Neuronal stem cell (in vitro differentiated cells): Measurements from ENCODE around the gene TMCO6.

Experiments
- DNase-seq: peaks from one replicate; pipeline ENCODE4 v3.0.0-alpha.2; 2013; ENCODE audit warnings: low spot score
- H2AFZ ChIP-seq: one replicate; pipeline ENCODE4 v1.6.1; 2013; ENCODE audit warnings: mild to moderate bottlenecking, low read length, inconsistent platforms
- H2AK5ac ChIP-seq: 2 replicates; pipeline ENCODE4 v1.6.1; 2013; ENCODE audit warnings: low read depth, mild to moderate bottlenecking, inconsistent platforms, low read length, moderate library complexity, mixed read lengths
- H2BK120ac ChIP-seq: 2 replicates; pipeline ENCODE4 v1.6.1; 2013; ENCODE audit warnings: low read depth, mild to moderate bottlenecking, inconsistent platforms, low read length, moderate library complexity, mixed read lengths
- H2BK12ac ChIP-seq: one replicate; pipeline ENCODE4 v1.6.1; 2013; ENCODE audit warnings: low read length, inconsistent platforms
- H2BK15ac ChIP-seq: 2 replicates; pipeline ENCODE4 v1.6.1; 2013; ENCODE audit warnings: mild to moderate bottlenecking, low read length, inconsistent platforms, mixed read lengths
- H2BK5ac ChIP-seq: one replicate; pipeline ENCODE4 v1.6.1; 2013; ENCODE audit warnings: inconsistent platforms, mild to moderate bottlenecking, low read length, moderate library complexity
- H3K14ac ChIP-seq: one replicate; pipeline ENCODE4 v1.6.1; 2013; ENCODE audit warnings: low read length, inconsistent platforms
- H3K18ac ChIP-seq: 2 replicates; pipeline ENCODE4 v1.6.1; 2013; ENCODE audit warnings: low read length, inconsistent platforms
- H3K23ac ChIP-seq: 2 replicates; pipeline ENCODE4 v1.6.1; 2013; ENCODE audit warnings: low read depth, mild to moderate bottlenecking, mixed read lengths, low read length, inconsistent platforms; ENCODE audit not compliant: poor library complexity
- H3K27ac ChIP-seq: replicated peaks from 3 replicates; pipeline ENCODE4 v1.5.1; 2013; ENCODE audit warnings: low read length, inconsistent platforms
- H3K27me3 ChIP-seq, 3 experiments: 2 replicates each; pipeline ENCODE4 v1.6.1; 2013; ENCODE audit warnings: low read length in 3 of 3, mild to moderate bottlenecking in 2 of 3, inconsistent platforms in 1 of 3, low read depth in 1 of 3, mixed read lengths in 1 of 3, moderate library complexity in 1 of 3; ENCODE audit not compliant: control insufficient read depth in 3 of 3, insufficient read depth in 3 of 3
- H3K36me3 ChIP-seq, 2 donors: replicated peaks in 1 of 2; 2 replicates each; pipeline ENCODE4 v1.6.1; 2013; ENCODE audit warnings: low read length in 2 of 2; ENCODE audit not compliant: control insufficient read depth in 2 of 2, insufficient read depth in 2 of 2
- H3K4ac ChIP-seq: 2 replicates; pipeline ENCODE4 v1.6.1; 2013; ENCODE audit warnings: inconsistent platforms, mild to moderate bottlenecking, low read length, moderate library complexity
- H3K4me1 ChIP-seq, 2 donors: 1 replicate in 1 of 2; 2 replicates in 1 of 2; pipeline ENCODE4 v1.6.1; 2013; ENCODE audit warnings: low read length in 2 of 2, low read depth in 1 of 2; ENCODE audit not compliant: control insufficient read depth in 2 of 2, insufficient read depth in 1 of 2
- H3K4me2 ChIP-seq: one replicate; pipeline ENCODE4 v1.6.1; 2013; ENCODE audit warnings: mild to moderate bottlenecking, low read length, inconsistent platforms; ENCODE audit not compliant: insufficient read depth, poor library complexity, severe bottlenecking
- H3K4me3 ChIP-seq, 2 donors: 2 replicates each; pipeline ENCODE4 v1.5.1; 2013; ENCODE audit warnings: low read length in 2 of 2, mild to moderate bottlenecking in 2 of 2, inconsistent platforms in 1 of 2, moderate library complexity in 1 of 2
- H3K79me1 ChIP-seq: one replicate; pipeline ENCODE4 v1.6.1; 2013; ENCODE audit warnings: low read depth, mild to moderate bottlenecking, inconsistent platforms, low read length, moderate library complexity
- H3K9ac ChIP-seq: one replicate; pipeline ENCODE4 v1.6.1; 2013; ENCODE audit warnings: mild to moderate bottlenecking, low read depth, low read length, inconsistent platforms; ENCODE audit not compliant: poor library complexity
- H3K9me3 ChIP-seq, 2 donors: replicated peaks in 1 of 2; 2 replicates each; pipeline versions ENCODE3 to v1.6.1; 2013; ENCODE audit warnings: low read length in 2 of 2, mild to moderate bottlenecking in 2 of 2, inconsistent platforms in 1 of 2, low read depth in 1 of 2, mixed read lengths in 1 of 2, moderate library complexity in 1 of 2; ENCODE audit not compliant: control insufficient read depth in 2 of 2, insufficient read depth in 1 of 2
- H4K8ac ChIP-seq: one replicate; pipeline ENCODE4 v1.6.1; 2013; ENCODE audit warnings: low read depth, mild to moderate bottlenecking, inconsistent platforms, low read length, moderate library complexity
- H4K91ac ChIP-seq: one replicate; pipeline ENCODE4 v1.6.1; 2013; ENCODE audit warnings: low read length, low read depth, mild to moderate bottlenecking, inconsistent platforms; ENCODE audit not compliant: poor library complexity
- WGBS, 2 donors: extraction: QIAGEN DNeasy Blood & Tissue Kit; methylation state at CpG; one replicate each; pipeline ENCODE4 v1.1.7; 2013; ENCODE audit warnings: missing lambda C conversion rate in 2 of 2, mixed read lengths in 1 of 2; ENCODE audit not compliant: insufficient read length in 2 of 2, insufficient replicate concordance in 1 of 2; ENCODE audit errors: extremely low coverage in 2 of 2; 5-methylcytosine and 5-hydroxymethylcytosine counted together

TMCO6 gene

DNA sequence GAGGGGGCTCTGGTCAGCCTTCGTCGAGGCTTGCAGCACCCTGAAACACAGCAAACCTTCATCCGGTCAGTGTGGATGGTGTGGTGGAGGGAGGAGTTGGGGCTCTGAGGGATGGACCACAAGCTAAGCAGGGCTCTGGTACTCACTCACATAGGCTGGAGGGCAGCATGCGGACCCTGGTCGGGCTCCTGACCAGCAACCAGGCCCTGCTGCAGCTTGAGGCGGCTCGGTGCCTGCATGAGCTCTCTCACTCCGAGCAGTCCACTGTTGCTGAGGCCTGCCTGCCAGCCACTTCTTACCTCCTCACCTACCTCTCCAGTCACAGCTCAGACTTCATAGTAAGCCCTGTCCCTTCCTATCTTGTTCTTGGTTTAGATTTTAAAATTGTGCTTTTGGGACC lies 2.5 kb downstream of the TMCO6 start:
- Histone ChIP-seq H3K23ac (no peak overlapping the region), H3K18ac (no peak overlapping the region), H3K27me3 (no peaks in the 10 kb centered on the region), H4K8ac (no peak overlapping the region), H3K4ac (no peak overlapping the region), H2AK5ac (no peak overlapping the region), H3K14ac (no peak overlapping the region), H3K4me2 (no peak overlapping the region), H3K4me3 (no peak overlapping the region), H3K36me3 (peaks cover 38 to 55% of the 10 kb centered on the region in 2 donors), H2BK15ac (no peak overlapping the region), H3K27ac (no peak overlapping the region), H2AFZ (no peak overlapping the region), H4K91ac (no peak overlapping the region), H3K79me1 (peaks cover 8% of the 10 kb centered on the region), H3K9ac (peak overlapping the region; percentile 25), H3K4me1 (peaks cover 3 to 5% of the 10 kb centered on the region in 2 donors), H2BK12ac (no peak overlapping the region), H2BK120ac (no peak overlapping the region), H3K9me3 (peaks cover 0 to 1% of the 10 kb centered on the region in 2 donors), H2BK5ac (no peak overlapping the region)
- DNase-seq: no peak
- WGBS, 2 donors: no CpG with 5 or more reads among the region's 8 CpGs

DNA sequence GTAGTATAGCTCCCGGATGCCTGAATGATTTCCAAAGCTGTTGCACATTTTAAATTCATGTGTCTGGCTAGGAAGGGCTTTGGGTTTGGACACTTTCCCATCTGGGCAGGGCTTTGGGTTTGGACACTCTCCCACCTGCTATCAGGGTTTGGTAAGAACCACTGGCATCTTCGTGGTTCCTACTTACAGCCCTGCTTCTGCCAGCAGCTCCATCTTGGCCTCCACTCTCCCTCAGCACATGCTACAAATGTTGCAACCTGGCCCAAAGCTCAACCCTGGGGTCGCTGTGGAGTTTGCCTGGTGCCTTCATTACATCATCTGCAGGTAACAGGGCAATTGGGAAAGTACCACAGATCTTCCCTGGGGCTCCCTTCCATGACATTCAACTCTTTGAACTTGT lies 3.5 kb downstream of the TMCO6 start:
- Histone ChIP-seq H2AK5ac (no peak overlapping the region), H3K4me1 (peaks cover 5 to 6% of the 10 kb centered on the region in 2 donors), H2BK15ac (no peak overlapping the region), H3K14ac (no peak overlapping the region), H3K23ac (no peak overlapping the region), H2AFZ (no peak overlapping the region), H2BK12ac (no peak overlapping the region), H3K18ac (no peak overlapping the region), H3K9ac (no peak overlapping the region), H3K36me3 (peaks cover 38 to 55% of the 10 kb centered on the region in 2 donors), H2BK120ac (no peak overlapping the region), H3K4me3 (no peak overlapping the region), H3K9me3 (no peaks in the 10 kb centered on the region), H4K8ac (no peak overlapping the region), H3K4me2 (no peak overlapping the region), H3K79me1 (peaks cover 11% of the 10 kb centered on the region), H3K27ac (no peak overlapping the region), H3K27me3 (no peaks in the 10 kb centered on the region), H3K4ac (no peak overlapping the region), H4K91ac (no peak overlapping the region), H2BK5ac (no peak overlapping the region)
- no CpG with 5 or more reads among the region's 3 CpGs for WGBS, 2 donors
- no peak for DNase-seq

DNA sequence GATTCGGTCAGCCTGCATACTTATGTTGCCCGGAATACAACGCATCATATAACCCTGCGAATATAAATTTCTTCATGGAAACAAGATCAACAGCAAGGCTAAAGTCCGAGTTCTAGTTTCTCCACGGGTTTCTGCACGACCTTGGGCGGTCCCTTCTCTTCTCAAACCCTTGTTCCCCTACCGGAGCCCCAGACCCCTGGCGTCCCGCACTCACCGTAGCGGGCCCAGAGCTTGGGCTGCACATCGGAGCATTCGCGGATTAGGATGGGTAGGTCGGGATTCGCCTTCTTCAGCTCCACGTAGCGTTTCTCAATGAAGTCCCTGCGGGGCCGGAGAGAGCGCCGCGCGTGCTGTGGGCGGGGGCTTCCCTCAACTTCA lies 7.8 kb downstream of the TMCO6 start:
- H2AFZ ChIP-seq: peak overlapping the region; percentile 85
- no CpG with 5 or more reads among the region's 27 CpGs for WGBS, 2 donors
- H3K9me3 ChIP-seq: no peaks in the 10 kb centered on the region
- no peak overlapping the region for H3K27ac ChIP-seq
- H2AK5ac ChIP-seq: no peak overlapping the region
- peaks cover 10% of the 10 kb centered on the region for H3K79me1 ChIP-seq
- H3K36me3 ChIP-seq: peaks cover 34 to 69% of the 10 kb centered on the region in 2 donors
- peak overlapping the region; percentile 99 for H3K9ac ChIP-seq
- H4K8ac ChIP-seq: no peak overlapping the region
- no peak overlapping the region for H2BK15ac ChIP-seq
- no peaks in the 10 kb centered on the region for H3K27me3 ChIP-seq
- DNase-seq: no peak
- peak overlapping the region; percentile 72 for H3K4me2 ChIP-seq
- no peak overlapping the region for H2BK120ac ChIP-seq
- peak overlapping the region; percentile 91 for H3K18ac ChIP-seq
- no peak overlapping the region for H3K14ac ChIP-seq
- no peak overlapping the region for H3K4ac ChIP-seq
- no peak overlapping the region for H2BK5ac ChIP-seq
- peak overlapping the region; percentile 76 for H3K23ac ChIP-seq
- peak overlapping the region; percentile 60 to 95 for H3K4me3 ChIP-seq
- H2BK12ac ChIP-seq: no peak overlapping the region
- H3K4me1 ChIP-seq: peaks cover 1 to 3% of the 10 kb centered on the region in 2 donors
- H4K91ac ChIP-seq: no peak overlapping the region

DNA sequence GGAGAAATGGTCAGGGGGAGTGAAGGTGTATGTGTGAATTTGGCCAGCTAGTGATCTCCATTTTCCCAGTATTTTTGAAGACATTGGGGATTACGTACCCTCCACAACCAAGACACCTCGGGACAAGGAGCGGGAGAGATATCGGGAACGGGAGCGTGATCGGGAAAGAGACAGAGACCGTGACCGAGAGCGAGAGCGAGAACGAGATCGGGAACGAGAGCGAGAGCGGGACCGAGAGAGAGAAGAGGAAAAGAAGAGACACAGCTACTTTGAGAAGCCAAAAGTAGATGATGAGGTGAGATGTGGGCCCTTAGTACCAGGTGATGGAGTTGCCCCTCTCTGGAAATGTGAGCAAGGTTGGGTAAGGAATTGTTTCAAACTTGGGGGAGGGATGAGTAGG lies 19.6 kb downstream of the TMCO6 start:
- no peaks in the 10 kb centered on the region for H3K27me3 ChIP-seq
- no peak overlapping the region for H2BK5ac ChIP-seq
- H4K8ac ChIP-seq: no peak overlapping the region
- no peak overlapping the region for H3K27ac ChIP-seq
- H3K4me2 ChIP-seq: no peak overlapping the region
- no peaks in the 10 kb centered on the region for H3K9me3 ChIP-seq
- H2BK12ac ChIP-seq: no peak overlapping the region
- DNase-seq: no peak
- H2AK5ac ChIP-seq: no peak overlapping the region
- no peak overlapping the region for H3K18ac ChIP-seq
- H2AFZ ChIP-seq: no peak overlapping the region
- no peak overlapping the region for H3K14ac ChIP-seq
- no peak overlapping the region for H3K4me3 ChIP-seq
- H2BK15ac ChIP-seq: no peak overlapping the region
- WGBS, 2 donors: 100% methylated on average over 10 of the region's 17 CpGs; no CpG with 5 or more reads in 1 of the 2 donors
- H3K79me1 ChIP-seq: no peaks in the 10 kb centered on the region
- no peak overlapping the region for H2BK120ac ChIP-seq
- no peak overlapping the region for H3K23ac ChIP-seq
- H3K9ac ChIP-seq: no peak overlapping the region
- no peak overlapping the region for H3K4ac ChIP-seq
- no peaks in the 10 kb centered on the region for H3K4me1 ChIP-seq
- no peak overlapping the region for H4K91ac ChIP-seq
- H3K36me3 ChIP-seq: peaks cover 45 to 96% of the 10 kb centered on the region in 2 donors
